ENCODE data around the gene HPCAL1.

DNA sequence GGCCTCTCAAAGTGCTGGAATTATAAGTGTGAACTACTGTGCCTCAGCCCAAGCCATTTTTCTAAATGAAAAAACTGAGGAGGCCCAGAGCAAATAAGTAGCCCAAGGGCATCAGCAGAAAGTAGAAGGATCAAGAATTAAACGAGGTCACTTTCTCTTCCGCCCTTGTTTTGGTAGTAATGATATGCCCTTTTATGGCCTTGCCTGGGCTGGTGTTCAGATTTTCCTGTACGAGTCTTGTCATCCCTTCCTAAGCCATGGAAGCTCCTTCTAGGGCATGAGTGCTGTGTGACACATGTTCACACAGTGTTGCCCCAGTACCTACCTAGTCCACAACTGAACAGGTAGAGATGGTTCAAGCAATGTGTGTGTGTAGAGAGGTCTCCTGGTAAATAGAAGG lies 6.6 kb downstream of the HPCAL1 start:
- TF ChIP-seq, protein P1, sequence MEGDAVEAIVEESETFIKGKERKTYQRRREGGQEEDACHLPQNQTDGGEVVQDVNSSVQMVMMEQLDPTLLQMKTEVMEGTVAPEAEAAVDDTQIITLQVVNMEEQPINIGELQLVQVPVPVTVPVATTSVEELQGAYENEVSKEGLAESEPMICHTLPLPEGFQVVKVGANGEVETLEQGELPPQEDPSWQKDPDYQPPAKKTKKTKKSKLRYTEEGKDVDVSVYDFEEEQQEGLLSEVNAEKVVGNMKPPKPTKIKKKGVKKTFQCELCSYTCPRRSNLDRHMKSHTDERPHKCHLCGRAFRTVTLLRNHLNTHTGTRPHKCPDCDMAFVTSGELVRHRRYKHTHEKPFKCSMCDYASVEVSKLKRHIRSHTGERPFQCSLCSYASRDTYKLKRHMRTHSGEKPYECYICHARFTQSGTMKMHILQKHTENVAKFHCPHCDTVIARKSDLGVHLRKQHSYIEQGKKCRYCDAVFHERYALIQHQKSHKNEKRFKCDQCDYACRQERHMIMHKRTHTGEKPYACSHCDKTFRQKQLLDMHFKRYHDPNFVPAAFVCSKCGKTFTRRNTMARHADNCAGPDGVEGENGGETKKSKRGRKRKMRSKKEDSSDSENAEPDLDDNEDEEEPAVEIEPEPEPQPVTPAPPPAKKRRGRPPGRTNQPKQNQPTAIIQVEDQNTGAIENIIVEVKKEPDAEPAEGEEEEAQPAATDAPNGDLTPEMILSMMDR (IDR thresholded peaks at IDR 0.05), result no peak
- no peak for TF ChIP-seq POLR2A (IDR thresholded peaks at IDR 0.05)

Data from lower leg skin (tissue), 3 donors.